ENCODE data around the gene ORC3. TPM values are rescaled to one million over a fixed set of nuclear protein-coding genes. Genes with fewer than 3 reads are reported as not detected.

Gene ORC3
- total RNA-seq, 2 donors from 2014 or later = 8.2 to 14.8 TPM

DNA sequence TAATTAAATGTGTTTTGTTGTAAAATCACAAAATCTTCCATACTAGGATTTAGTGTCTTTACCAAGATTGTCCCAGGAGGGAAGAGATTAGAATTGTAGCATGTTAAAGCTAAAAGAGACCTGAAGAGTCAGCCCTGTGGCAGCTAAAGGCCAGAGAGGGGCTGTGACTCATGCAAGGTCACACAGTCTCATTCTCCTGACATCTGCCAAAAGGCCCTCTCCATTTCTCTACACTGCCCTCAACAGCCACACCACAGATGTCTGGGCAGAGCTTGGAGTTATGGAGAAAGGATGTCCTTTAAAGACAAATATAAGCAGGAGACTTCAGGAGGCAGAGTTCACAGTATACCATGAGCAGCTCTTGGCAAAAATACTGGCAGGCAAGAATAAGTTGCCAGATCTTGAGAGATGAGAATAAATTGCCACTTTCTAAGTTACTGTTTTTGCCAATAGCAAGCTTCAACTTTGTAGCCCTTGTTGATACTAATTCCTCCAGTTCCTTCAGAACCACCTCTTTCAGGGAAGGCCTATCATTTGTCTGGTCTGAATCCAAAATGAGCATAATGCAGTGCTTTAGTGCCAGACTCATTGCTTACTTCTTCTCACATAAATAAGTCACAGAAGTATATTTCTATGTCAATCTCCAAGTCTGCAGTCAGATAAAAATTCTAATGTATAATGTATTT is 70.4 kb downstream of the ORC3 start:
- ATAC-seq = no peak
- no peaks in the 10 kb centered on the region for H3K27me3 ChIP-seq
- H3K4me1 ChIP-seq = no peaks in the 10 kb centered on the region
- peaks cover 0 to 2% of the 10 kb centered on the region in 2 donors for H3K36me3 ChIP-seq (replicated peaks in 1 of 2; ENCODE audit: insufficient read depth in 1 of 2, low read depth in 2 of 2)
- H3K27ac ChIP-seq = no peak overlapping the region
- H3K4me3 ChIP-seq = no peak overlapping the region
- intact Hi-C loops (cut with DNase I) = no loop called here
- DNase-seq = no peak
- TF ChIP-seq POLR2A (IDR thresholded peaks at IDR 0.05) = no peak
- TF ChIP-seq, protein P1, sequence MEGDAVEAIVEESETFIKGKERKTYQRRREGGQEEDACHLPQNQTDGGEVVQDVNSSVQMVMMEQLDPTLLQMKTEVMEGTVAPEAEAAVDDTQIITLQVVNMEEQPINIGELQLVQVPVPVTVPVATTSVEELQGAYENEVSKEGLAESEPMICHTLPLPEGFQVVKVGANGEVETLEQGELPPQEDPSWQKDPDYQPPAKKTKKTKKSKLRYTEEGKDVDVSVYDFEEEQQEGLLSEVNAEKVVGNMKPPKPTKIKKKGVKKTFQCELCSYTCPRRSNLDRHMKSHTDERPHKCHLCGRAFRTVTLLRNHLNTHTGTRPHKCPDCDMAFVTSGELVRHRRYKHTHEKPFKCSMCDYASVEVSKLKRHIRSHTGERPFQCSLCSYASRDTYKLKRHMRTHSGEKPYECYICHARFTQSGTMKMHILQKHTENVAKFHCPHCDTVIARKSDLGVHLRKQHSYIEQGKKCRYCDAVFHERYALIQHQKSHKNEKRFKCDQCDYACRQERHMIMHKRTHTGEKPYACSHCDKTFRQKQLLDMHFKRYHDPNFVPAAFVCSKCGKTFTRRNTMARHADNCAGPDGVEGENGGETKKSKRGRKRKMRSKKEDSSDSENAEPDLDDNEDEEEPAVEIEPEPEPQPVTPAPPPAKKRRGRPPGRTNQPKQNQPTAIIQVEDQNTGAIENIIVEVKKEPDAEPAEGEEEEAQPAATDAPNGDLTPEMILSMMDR (IDR thresholded peaks at IDR 0.05) = no peak
- H3K9me3 ChIP-seq = no peaks in the 10 kb centered on the region

DNA sequence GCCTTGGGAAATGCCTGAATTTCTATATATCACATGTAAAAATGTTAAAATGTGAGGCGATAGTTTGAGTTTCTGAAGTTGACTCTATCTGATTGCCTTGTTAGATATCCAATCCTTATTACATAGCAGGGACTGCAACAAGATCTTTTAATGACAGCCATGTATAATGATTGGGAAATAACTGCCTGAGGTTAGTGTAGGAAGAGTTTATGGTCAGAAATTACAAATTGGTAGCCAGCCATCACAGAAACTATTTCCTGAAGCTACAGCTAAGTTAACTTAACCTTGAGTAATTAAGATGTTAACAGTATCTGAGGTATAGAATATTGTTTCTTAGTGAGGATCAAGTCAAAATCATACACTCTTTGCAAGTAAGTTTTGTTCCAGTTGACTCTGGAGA is 71.1 kb downstream of the ORC3 start:
- DNase-seq (no peak), ATAC-seq (no peak)
- no peaks in the 10 kb centered on the region for H3K4me1 ChIP-seq
- no peak overlapping the region for H3K27ac ChIP-seq
- no peak for TF ChIP-seq POLR2A (IDR thresholded peaks at IDR 0.05)
- TF ChIP-seq, protein P1 (IDR thresholded peaks at IDR 0.05) = no peak
- H3K4me3 ChIP-seq = no peak overlapping the region
- H3K27me3 ChIP-seq = no peaks in the 10 kb centered on the region
- 94 to 100% methylated on average over 1 of the region's 1 CpG for WGBS, 2 donors
- H3K36me3 ChIP-seq (replicated peaks in 1 of 2; ENCODE audit: insufficient read depth in 1 of 2, low read depth in 2 of 2) = peaks cover 0 to 2% of the 10 kb centered on the region in 2 donors
- H3K9me3 ChIP-seq = no peaks in the 10 kb centered on the region
- intact Hi-C loops (cut with DNase I) = no loop called here

DNA sequence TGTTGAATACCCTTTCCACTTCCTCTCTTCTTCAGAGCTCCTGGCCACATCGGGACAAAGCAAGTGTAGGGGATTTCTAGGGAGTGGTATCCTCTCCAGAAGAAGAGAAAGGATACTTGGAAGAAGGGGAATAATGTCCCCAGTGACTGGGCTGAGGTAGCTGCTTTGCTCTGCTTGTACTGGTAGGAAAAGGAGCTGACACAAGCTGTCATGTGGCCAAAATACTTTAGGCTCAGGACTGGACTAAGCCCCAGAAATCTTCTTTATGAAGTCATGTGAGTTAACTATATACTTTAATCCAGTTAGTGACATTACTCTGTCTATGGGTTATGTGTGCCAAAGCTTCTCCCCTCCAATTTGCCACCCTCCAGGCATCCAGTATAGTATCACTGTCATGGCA is 71.6 kb downstream of the ORC3 start:
- 80 to 95% methylated on average over 1 of the region's 1 CpG for WGBS, 2 donors
- TF ChIP-seq, protein P1 (IDR thresholded peaks at IDR 0.05) = no peak
- TF ChIP-seq POLR2A (IDR thresholded peaks at IDR 0.05) = no peak
- H3K4me3 ChIP-seq = no peak overlapping the region
- H3K36me3 ChIP-seq (replicated peaks in 1 of 2; ENCODE audit: insufficient read depth in 1 of 2, low read depth in 2 of 2) = peaks cover 0 to 2% of the 10 kb centered on the region in 2 donors
- no peaks in the 10 kb centered on the region for H3K9me3 ChIP-seq
- ATAC-seq (no peak), DNase-seq (no peak)
- no peaks in the 10 kb centered on the region for H3K4me1 ChIP-seq
- intact Hi-C loops (cut with DNase I) = no loop called here
- no peak overlapping the region for H3K27ac ChIP-seq
- H3K27me3 ChIP-seq = no peaks in the 10 kb centered on the region

DNA sequence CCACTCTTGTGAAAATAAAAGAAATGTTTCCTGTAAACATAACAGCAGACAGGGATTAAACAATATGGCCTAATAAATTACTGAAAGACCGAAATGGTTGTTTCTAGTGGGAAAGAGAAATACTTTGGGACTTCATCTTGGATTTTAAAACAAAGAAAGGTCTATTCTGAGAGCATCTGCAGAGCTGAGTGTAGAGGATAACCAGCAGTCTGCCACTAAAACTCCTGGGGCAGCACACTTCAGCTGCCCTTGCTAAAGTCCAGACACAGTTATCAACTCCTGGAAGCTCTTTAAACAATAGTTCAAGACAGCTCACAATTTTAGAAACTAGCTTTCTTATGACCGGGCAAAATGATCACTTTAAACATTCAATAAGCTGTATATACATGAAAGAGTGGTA is 73.5 kb downstream of the ORC3 start:
- Histone ChIP-seq H3K9me3 (no peaks in the 10 kb centered on the region), H3K27me3 (no peaks in the 10 kb centered on the region), H3K4me1 (no peaks in the 10 kb centered on the region), H3K27ac (no peak overlapping the region), H3K4me3 (no peak overlapping the region), H3K36me3 (replicated peaks in 1 of 2; ENCODE audit: insufficient read depth in 1 of 2, low read depth in 2 of 2) (no peaks in the 10 kb centered on the region)
- 75 to 90% methylated on average over 2 of the region's 2 CpGs for WGBS, 2 donors
- ATAC-seq (no peak), DNase-seq (no peak)
- intact Hi-C loops (cut with DNase I) = no loop called here
- no peak for TF ChIP-seq POLR2A (IDR thresholded peaks at IDR 0.05)
- TF ChIP-seq, protein P1 (IDR thresholded peaks at IDR 0.05) = no peak

DNA sequence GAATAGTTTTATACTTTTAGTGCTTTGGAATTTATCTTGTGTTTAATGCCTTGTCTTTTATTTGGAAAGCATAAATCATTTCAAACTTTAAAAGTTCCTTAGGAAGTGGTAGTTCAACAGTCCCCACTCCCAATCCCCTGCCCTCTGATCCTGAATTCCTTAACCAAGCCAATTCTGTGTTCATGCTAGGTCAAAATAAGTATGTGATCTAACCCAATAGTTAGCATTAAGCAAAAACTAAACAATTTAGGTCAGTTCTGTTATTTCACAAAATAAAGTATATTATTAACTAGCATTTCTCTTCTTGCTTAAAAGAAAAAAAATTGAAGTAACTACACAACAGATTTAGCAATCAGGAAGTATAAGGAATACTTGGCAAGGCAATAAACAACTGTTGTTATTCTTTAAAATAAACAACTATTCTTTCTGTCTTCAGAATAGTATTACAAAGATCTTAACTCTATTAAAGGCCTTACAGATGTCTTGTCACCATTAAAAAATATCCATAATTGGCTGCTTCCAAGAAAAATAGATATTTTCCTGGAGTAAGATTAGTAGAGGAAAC is 75.1 kb downstream of the ORC3 start:
- DNase-seq = no peak
- TF ChIP-seq, protein P1 (IDR thresholded peaks at IDR 0.05) = no peak
- no peak for TF ChIP-seq POLR2A (IDR thresholded peaks at IDR 0.05)
- no peak for ATAC-seq
- intact Hi-C loops (cut with DNase I) = no loop called here
- Histone ChIP-seq H3K4me3 (no peak overlapping the region), H3K27me3 (no peaks in the 10 kb centered on the region), H3K4me1 (no peaks in the 10 kb centered on the region), H3K9me3 (no peaks in the 10 kb centered on the region), H3K27ac (no peak overlapping the region), H3K36me3 (replicated peaks in 1 of 2; ENCODE audit: insufficient read depth in 1 of 2, low read depth in 2 of 2) (no peaks in the 10 kb centered on the region)

Data from body of pancreas (tissue), 4 donors.